ENCODE results near the gene FCN1. TPM values are rescaled to one million over a fixed set of nuclear protein-coding genes. Genes with fewer than 3 reads are reported as not detected.

The FCN1 gene
- total RNA-seq, 4 donors from 2014 or later, result 0.41 to 13.8 TPM; not detected in 2

- Histone ChIP-seq H3K9me3 (no peaks in the 10 kb centered on the region), H3K27me3 (peaks cover 18% of the 10 kb centered on the region), H3K36me3 (no peaks in the 10 kb centered on the region), H3K4me3 (no peak overlapping the region), H3K4me1 (no peaks in the 10 kb centered on the region), H3K27ac (no peak overlapping the region)
- in situ Hi-C loops (cut with MboI; ENCODE audit: low pct_ligation_motif_present in 1 of 4, low pct_unique_long_range_greater_than_20kb in 1 of 4, low sequenced_read_pairs in 3 of 4) (no loop called here), intact Hi-C loops (cut with DNase I; ENCODE audit: low total_unique reads) (no loop called here)
- no peak for TF ChIP-seq EP300 (IDR thresholded peaks at IDR 0.05; ENCODE audit: low read depth)
- TF ChIP-seq POLR2A (IDR thresholded peaks at IDR 0.05), result no peak
- no peak for TF ChIP-seq CTCF (IDR thresholded peaks at IDR 0.05)
- TF ChIP-seq POLR2AphosphoS5 (IDR thresholded peaks at IDR 0.05), result no peak
- no peak for DNase-seq
- WGBS, 2 donors (ENCODE audit: low coverage in 1 of 2), result 90 to 92% methylated on average over 10 to 12 of the region's 12 CpGs
Measured at GRCh38 chr9:134932171-134932570, 14.5 kb upstream of the FCN1 start.

- H3K27me3 ChIP-seq, result peaks cover 13% of the 10 kb centered on the region
- H3K4me3 ChIP-seq, result no peak overlapping the region
- TF ChIP-seq POLR2AphosphoS5 (IDR thresholded peaks at IDR 0.05) (peak in 1 of 3 donors; percentile 43), POLR2A (IDR thresholded peaks at IDR 0.05) (no peak)
- intact Hi-C loops (cut with DNase I; ENCODE audit: low total_unique reads) (no loop called here), in situ Hi-C loops (cut with MboI; ENCODE audit: low pct_ligation_motif_present in 1 of 4, low pct_unique_long_range_greater_than_20kb in 1 of 4, low sequenced_read_pairs in 3 of 4) (no loop called here)
- peak; percentile 63 for DNase-seq
- WGBS, 2 donors (ENCODE audit: low coverage in 1 of 2), result 69 to 96% methylated on average over 5 to 13 of the region's 13 CpGs
- peak overlapping the region in 1 of 4 donors; percentile 46 for H3K27ac ChIP-seq
- H3K4me1 ChIP-seq, result no peaks in the 10 kb centered on the region
- H3K36me3 ChIP-seq, result no peaks in the 10 kb centered on the region
- no peaks in the 10 kb centered on the region for H3K9me3 ChIP-seq
Measured at GRCh38 chr9:134930398-134930797, 12.7 kb upstream of the FCN1 start.

GRCh38 chr9:134929193-134930158, 11.8 kb upstream of the FCN1 start:
- TF ChIP-seq EP300 (IDR thresholded peaks at IDR 0.05; ENCODE audit: low read depth) (no peak), POLR2AphosphoS5 (IDR thresholded peaks at IDR 0.05) (no peak), CTCF (IDR thresholded peaks at IDR 0.05) (no peak), POLR2A (IDR thresholded peaks at IDR 0.05) (no peak)
- Histone ChIP-seq H3K4me3 (no peak overlapping the region), H3K27ac (peak overlapping the region in 2 of 4 donors; percentile 2 to 46), H3K27me3 (peaks cover 13% of the 10 kb centered on the region), H3K9me3 (no peaks in the 10 kb centered on the region), H3K4me1 (no peaks in the 10 kb centered on the region), H3K36me3 (no peaks in the 10 kb centered on the region)
- peak; percentile 39 for DNase-seq
- intact Hi-C loops (cut with DNase I; ENCODE audit: low total_unique reads) (no loop called here), in situ Hi-C loops (cut with MboI; ENCODE audit: low pct_ligation_motif_present in 1 of 4, low pct_unique_long_range_greater_than_20kb in 1 of 4, low sequenced_read_pairs in 3 of 4) (no loop called here)
- 59 to 71% methylated on average over 3 to 13 of the region's 13 CpGs for WGBS, 2 donors (ENCODE audit: low coverage in 1 of 2)

- TF ChIP-seq POLR2A (IDR thresholded peaks at IDR 0.05) (no peak), POLR2AphosphoS5 (IDR thresholded peaks at IDR 0.05) (no peak), EP300 (IDR thresholded peaks at IDR 0.05; ENCODE audit: low read depth) (no peak), CTCF (IDR thresholded peaks at IDR 0.05) (no peak)
- H3K27ac ChIP-seq, result peak overlapping the region in 2 of 4 donors; percentile 2 to 46
- H3K4me1 ChIP-seq, result no peaks in the 10 kb centered on the region
- H3K4me3 ChIP-seq, result no peak overlapping the region
- in situ Hi-C loops (cut with MboI; ENCODE audit: low pct_ligation_motif_present in 1 of 4, low pct_unique_long_range_greater_than_20kb in 1 of 4, low sequenced_read_pairs in 3 of 4), result no loop called here
- intact Hi-C loops (cut with DNase I; ENCODE audit: low total_unique reads), result no loop called here
- H3K36me3 ChIP-seq, result no peaks in the 10 kb centered on the region
- peaks cover 4% of the 10 kb centered on the region for H3K27me3 ChIP-seq
- 83 to 100% methylated on average over 2 to 7 of the region's 15 CpGs for WGBS, 2 donors (ENCODE audit: low coverage in 1 of 2)
- no peaks in the 10 kb centered on the region for H3K9me3 ChIP-seq
- no peak for DNase-seq
Measured at GRCh38 chr9:134928436-134929192, 10.9 kb upstream of the FCN1 start.
